GM19324 (cell line): Measurements from ENCODE around the gene DCT.

Source experiments
- ATAC-seq: cut with Tn5 transposase; IDR thresholded peaks from one replicate; pipeline ENCODE4 v1.9.1; 2021; ENCODE audit warnings: mild to moderate bottlenecking, moderate library complexity; ENCODE audit not compliant: unreplicated experiment, low FRiP score

DCT gene

GRCh38 chr13:94454906-94455305, 24.6 kb downstream of the DCT start:
- ATAC-seq, result no peak

DNA sequence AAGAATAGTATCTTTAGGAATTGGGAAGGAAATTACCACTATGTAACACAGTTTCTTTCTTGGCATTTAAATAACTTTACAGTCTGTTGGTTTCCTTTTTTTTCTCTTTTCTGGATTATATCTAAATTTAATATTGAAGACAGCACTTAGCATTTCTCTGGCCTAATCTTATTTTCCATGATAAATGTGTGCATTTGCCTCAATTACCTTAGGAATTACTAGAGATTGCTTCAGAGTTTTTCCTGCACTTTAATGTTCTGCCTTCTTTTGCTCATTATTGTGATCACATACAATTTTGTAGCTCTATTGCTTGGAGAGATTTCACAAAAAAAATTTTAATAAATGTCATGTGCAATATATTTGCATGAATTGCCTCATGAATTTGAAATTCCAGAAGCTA, 25.1 kb downstream of the DCT start:
- no peak for ATAC-seq

DNA sequence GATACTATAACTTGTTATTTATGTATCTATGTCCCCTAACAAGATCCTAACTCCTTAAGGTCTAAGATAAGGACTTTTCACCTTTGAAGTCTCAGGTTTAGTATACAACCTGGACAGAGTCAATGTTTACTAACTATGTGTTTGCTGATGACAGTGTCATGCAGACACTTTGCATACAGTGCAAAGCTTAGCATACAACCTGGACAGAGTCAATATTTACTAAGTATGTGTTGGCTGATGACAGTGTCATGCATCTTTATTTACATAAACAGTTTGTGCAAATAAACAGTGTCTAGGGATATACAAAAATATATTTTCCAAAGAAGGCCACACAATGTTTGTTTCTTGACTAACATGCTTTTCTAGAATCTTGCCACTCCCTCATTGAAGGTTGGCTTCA, 34.7 kb downstream of the DCT start:
- no peak for ATAC-seq

GRCh38 chr13:94435604-94436226, 43.8 kb downstream of the DCT start:
- ATAC-seq, result no peak

GRCh38 chr13:94433055-94433961, 46.2 kb downstream of the DCT start:
- no peak for ATAC-seq

DNA sequence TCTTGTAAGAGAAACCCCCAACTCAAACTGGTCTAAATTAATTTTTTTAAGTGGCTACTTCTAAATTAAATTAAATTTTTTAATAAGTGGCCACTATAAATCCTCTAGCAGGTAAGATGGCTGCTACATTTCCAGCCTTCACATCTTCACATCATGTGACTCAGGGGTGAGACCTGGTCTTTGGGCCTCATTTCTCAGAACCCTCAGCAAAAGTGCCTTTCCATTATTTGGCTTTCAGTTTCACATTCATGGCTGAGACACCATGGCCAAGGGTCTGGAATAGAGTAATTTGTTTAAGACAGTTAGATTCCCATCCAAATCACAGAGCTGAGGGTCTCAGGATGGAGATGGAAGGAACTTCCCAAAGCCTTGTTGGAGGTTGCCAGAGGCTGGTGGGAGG, 47.5 kb downstream of the DCT start:
- no peak for ATAC-seq

DNA sequence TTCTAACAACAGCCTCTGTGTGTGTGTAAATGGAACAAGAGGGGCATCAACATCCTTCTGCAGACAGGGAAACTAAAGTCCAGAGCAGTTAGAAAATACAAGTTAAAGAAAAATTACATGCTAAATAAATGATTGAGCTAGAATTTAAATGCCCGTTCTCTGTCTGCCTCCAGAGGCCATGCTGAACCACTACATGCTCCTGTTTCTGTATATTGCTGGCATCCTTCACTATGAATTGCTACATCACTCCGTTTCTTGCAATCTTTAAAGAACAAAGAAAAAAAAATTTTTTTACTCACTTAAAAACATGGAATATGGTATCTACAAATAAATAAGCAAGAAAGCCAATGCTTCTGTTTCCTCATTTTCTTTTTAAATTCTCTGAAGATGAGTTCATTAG, 47.9 kb downstream of the DCT start:
- no peak for ATAC-seq

GRCh38 chr13:94427313-94427953, 52.0 kb downstream of the DCT start:
- no peak for ATAC-seq

DNA sequence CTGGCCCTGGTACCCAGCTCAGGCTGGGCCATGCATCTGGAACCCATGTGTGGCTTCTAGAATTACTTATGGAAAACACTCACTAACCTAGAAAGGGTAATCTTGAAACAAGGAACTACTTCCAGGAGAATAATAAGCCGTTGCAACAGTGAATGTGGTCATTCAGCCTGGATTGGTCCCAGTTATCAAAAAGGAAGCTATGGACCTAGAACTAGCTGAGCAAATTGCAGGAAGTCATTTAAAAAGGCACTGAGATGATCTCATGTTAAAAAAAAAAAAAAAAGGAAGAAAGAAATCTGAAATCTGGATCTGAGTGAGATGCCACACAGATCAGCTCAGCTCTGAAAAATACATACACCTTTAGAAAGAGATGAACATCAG, 59.6 kb downstream of the DCT start:
- ATAC-seq, result no peak

DNA sequence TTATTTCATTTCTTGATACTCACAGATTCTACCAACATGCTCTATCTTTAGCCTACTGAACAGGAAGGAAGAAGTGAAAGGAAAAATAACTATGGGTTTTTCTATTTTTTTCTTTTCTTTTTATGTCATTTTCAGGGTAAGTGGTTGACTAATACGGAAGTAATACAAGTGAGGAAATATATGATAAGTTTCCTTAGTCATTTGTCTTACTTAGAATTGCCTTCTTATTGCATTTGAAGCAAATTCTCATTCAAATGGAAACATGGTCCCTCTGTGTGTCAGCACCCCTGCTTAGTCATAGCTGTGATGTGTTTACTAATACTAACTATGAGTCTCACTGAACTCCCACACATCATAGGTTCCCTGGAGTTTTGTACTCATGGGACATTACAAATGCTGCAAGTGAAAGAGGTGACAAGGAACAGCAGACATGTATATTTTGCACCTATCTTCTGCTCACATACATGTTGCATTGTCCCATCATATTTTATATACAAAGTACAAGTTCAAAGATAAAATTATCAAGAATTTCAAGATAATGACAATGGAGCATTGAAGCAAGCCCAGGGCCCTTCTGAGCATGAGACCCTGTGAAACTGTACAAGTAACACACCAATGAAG, 60.1 kb downstream of the DCT start:
- ATAC-seq, result no peak

- no peak for ATAC-seq
These were observed 62.2 kb downstream of the DCT start for GRCh38 chr13:94417294-94417693.

- ATAC-seq, result no peak
These were observed 62.9 kb downstream of the DCT start for GRCh38 chr13:94416454-94417080.

DNA sequence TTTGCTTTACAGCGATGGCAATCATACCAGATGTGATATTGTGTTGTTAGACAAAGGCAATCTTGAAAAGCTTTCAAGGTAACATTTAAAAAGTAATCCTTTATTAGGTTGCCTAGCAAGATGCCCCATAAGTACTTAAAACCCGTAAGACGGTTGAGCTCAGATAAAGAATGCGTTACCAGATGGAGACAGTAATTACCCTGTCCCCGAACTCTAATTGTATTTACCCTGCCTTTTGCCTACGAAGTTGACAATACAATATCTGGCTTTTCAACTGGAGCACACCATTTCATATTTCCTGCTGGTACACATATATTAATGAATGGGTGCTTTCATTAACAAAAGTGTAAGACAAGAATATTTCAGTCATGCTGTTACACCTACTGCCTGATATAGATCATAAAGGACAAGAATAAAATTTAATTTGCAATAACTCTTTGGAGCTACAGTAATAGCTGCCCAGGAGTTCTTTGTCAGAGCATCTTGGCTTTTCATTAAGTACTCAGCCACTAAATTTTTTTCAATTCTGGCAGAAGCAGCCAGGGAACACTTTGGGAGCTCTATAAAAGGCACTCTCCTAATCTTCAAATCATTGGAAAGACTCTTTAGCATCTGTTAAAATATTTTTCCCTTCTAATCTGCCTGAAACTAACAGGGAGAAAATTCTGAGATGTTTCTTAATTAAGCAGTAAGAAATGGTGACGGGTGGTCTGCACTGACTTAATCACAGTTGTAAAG, 63.8 kb downstream of the DCT start:
- ATAC-seq, result no peak

- ATAC-seq, result no peak
These were observed 64.8 kb downstream of the DCT start for GRCh38 chr13:94414708-94415107.

- no peak for ATAC-seq
These were observed 65.3 kb downstream of the DCT start for GRCh38 chr13:94414141-94414540.

DNA sequence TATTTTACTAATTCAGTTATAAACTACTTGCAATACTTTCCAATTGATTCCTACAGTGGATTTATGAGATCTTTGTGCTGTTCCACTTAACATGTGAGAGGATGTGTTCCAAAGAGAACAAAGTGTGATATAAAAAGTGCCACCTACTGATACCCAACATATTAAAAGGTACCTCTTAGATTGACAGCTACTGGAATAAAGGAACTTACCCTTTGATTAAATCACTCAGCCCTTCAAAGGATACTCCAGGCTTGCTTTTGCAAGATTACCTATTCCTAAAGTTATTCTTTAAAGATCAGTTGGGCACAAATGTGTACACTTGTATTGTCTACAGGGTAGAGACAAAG, 65.9 kb downstream of the DCT start:
- no peak for ATAC-seq

DNA sequence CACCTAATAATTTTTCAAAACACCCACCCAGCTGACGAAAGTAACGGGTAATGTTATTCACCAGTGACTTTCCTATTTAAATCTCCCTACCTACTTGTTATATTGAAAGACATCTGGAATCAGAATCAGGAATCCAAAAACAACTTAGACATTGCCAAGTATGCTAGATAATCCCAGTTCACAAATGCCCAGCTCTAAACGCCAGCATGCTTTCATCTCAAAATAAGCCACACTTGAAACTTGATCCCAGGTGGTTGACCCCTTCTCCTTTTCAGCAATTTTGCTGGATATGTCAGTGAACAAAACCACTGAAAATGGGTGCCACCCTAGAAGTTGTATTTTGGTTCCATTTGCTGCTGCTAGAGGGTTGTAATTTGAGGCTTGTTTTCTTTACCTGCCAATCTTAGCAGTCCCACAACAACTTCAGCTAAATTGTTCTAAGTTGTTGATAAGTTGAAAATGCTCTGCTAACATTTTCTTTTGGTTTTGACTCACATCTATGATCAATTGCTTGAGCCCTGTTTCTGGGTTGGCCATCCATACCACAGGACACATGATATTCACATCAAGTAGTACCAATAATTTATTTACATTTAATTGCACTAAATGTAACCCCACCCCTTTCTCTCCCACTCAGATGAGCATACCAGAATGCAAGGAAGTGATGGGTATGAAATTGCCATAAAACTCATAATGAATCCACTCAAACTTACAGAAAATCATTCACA, 66.4 kb downstream of the DCT start:
- ATAC-seq, result no peak

GRCh38 chr13:94411747-94412146, 67.7 kb downstream of the DCT start:
- ATAC-seq, result no peak

- no peak for ATAC-seq
These were observed 71.0 kb downstream of the DCT start for GRCh38 chr13:94408314-94409036.
